Measurements from ENCODE around the gene LRRC18.

Gene LRRC18

DNA sequence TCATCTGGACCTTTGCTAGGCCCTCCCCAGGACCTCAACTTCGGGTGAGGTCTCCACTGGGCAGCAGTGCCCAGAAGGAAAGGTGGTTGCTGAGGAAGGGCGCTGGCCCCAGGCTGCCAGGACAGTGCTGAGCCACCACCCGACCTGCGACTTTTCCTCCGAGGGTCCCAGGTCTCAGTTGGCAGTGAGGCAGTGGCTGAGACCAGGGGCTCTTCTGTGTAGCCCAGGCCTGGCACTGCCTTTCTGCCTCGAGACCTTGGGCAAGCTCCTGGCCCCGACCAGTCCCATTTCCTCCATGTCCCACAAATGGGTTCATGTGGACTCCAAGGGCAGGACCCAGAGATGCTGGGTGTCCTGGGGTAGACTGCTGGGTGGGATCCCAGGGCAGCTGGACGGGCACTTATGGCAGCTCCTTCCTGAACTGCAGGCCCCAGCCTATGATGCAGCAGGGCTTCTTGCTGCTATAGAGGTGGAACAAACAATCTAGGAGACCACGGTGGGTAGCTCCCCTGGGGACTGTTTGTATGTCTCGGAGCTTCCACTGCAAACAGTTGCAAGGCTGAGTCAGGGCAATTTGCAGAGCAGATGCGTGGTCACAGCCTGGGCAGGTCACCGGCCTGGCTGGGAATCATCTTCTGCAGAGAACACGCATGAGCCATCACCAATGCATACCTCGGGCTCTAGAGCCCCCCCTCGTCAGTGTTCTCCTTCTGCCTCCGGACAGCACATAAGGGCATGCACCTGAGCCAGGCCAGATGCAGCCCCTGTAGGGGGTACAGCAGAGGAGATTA is 17.9 kb upstream of the LRRC18 start:
- no peak overlapping the region for H3K27ac Mint-ChIP-seq
- H3K27me3 Mint-ChIP-seq: no peaks in the 10 kb centered on the region
- H3K36me3 Mint-ChIP-seq (ENCODE audit: low read depth): no peaks in the 10 kb centered on the region

DNA sequence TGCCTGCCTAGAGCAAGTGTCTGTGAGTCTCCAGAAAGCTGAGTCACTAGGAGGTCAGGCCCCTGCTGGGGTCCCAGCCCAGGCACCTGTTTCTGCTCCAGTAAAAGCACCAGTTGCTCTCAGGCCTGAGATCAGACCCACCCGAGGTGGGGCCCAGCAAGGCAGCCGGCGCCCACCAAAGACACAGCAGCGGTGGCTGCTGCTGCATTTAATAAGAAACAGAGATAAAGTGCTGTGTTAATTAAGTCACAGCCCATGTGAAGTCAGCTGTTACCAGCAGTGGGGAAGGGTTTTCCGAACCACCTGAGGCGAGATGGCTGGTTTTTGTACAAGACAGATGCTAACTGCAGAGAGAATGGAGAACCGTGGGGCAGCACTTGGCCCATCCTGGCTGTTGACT is 12.1 kb upstream of the LRRC18 start:
- Mint-ChIP-seq H3K9me3 (no peaks in the 10 kb centered on the region), H3K36me3 (ENCODE audit: low read depth) (no peaks in the 10 kb centered on the region), H3K27ac (no peak overlapping the region), H3K27me3 (no peaks in the 10 kb centered on the region), H3K4me3 (no peak overlapping the region), H3K4me1 (ENCODE audit: low read depth) (no peaks in the 10 kb centered on the region)

More for the DNA sequence above, 17.9 kb upstream of the LRRC18 start:
- no peaks in the 10 kb centered on the region for H3K9me3 Mint-ChIP-seq
- H3K4me1 Mint-ChIP-seq (ENCODE audit: low read depth): no peaks in the 10 kb centered on the region
- no peak overlapping the region for H3K4me3 Mint-ChIP-seq

DNA sequence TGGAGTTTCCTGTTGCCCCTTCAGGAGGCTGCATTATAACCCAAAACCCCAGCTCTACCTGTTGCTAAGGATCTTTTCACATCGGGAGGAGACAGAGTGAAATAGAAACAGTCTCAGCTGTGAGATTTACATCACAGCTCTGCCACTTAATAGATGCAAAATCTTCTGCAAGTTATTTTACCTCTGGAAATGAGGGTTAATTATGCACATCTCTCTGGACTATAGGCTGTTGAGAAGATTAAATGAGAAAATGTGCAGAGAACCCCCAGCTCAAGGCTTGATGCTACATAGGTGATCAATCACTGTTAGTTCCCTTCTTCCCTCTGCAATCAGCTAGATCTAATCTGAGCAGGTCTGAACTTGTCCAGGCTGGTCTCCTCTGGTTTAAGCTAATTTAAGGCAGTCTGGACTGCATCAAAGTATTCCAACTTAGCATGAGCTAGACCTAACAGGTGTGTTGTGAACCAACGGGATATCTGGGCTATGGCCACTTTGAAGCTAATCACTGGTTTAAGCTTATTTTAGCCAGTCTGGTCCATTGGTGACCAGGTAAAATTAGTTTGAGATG is 8.9 kb upstream of the LRRC18 start:
- Mint-ChIP-seq H3K27me3 (no peaks in the 10 kb centered on the region), H3K27ac (no peak overlapping the region), H3K36me3 (ENCODE audit: low read depth) (no peaks in the 10 kb centered on the region)

DNA sequence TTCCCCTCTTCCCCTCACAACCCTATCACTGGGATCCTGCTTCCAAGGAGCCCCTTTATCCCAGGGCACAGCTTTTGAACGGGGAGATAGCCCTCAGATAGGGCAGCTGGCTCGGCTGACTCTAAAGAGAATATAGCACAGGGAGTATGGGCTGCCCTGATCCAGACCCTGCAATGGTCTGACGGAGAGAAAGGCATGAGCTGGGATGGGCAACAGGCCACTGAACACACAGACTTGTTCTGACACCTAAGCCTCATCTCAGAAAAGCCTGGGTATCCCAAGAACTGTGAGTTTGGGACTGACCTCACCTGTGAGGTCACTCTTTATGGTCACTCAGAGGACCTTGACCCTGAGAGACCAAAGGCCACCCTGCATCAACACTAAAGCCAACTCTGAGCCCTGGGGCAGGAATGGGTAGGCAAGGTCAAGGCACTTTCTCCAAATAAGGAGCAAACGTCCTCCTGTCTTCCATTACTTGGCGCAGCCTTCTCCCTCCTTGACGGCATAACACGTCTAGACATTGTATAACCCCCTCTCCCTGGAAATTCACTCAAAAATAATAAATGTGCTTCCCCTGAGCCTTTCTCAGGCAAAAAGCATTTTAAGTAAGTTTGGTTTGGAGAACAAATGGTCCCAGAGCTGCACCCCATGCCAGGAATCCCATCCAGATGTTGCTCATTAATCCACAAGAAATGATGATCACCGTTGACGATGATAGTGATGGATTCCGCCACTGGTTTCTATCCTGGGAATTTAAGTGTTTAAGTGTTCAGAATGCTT is 8.2 kb upstream of the LRRC18 start:
- no peak overlapping the region for H3K4me3 Mint-ChIP-seq
- H3K9me3 Mint-ChIP-seq: no peaks in the 10 kb centered on the region
- H3K27ac Mint-ChIP-seq: no peak overlapping the region
- H3K27me3 Mint-ChIP-seq: no peaks in the 10 kb centered on the region
- no peaks in the 10 kb centered on the region for H3K4me1 Mint-ChIP-seq (ENCODE audit: low read depth)
- H3K36me3 Mint-ChIP-seq (ENCODE audit: low read depth): no peaks in the 10 kb centered on the region

More for the DNA sequence above, 8.9 kb upstream of the LRRC18 start:
- Mint-ChIP-seq H3K4me1 (ENCODE audit: low read depth) (no peaks in the 10 kb centered on the region), H3K9me3 (no peaks in the 10 kb centered on the region), H3K4me3 (no peak overlapping the region)

DNA sequence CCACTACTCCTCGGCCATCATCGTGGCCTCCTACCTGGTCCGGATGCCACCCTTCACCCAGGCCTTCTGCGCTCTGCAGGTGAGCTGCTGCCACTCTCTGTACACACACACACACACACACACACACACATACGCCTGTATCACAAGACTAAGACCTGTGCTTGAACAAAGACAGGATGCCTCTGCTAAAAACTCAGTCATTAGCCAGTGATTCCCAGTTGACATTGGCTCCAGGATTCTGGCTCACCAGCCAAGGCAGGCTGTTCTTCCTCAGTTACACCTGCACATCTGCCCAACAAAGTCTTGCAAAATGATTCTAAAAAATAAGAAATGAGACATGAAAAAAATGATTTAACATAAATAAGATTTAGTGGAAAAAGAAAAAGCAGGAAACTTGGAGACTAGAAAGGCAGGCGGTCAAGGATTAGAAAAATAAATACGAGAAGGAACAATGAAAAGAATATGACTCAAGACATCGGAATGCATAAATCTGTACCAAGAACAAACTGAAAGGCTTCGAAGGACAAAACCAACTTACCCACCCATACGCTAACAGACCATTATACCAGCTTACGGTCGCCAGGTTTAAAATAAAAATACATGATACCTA is 7.4 kb upstream of the LRRC18 start:
- Mint-ChIP-seq H3K9me3 (no peaks in the 10 kb centered on the region), H3K27ac (no peak overlapping the region), H3K4me1 (ENCODE audit: low read depth) (no peaks in the 10 kb centered on the region), H3K27me3 (no peaks in the 10 kb centered on the region), H3K36me3 (ENCODE audit: low read depth) (no peaks in the 10 kb centered on the region), H3K4me3 (no peak overlapping the region)

DNA sequence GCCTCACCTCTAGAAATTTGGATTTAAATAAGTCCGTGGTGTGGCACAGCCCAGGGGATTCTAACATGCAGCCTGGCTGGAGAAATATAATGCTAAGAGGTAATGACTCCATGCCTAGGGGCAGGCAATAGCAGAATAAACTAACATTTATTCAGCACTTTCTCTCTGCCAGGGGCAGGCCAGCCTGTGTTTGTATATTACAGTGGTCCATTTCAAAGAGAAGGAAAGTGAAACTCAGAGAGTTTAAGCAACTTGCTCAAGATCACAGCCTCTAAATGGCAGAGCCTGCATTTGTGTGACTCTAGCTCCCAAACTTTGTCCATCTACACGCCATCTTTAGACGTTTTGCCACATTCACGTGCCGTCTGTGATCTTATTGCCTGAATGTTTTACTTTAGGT is 6.7 kb upstream of the LRRC18 start:
- Mint-ChIP-seq H3K4me1 (ENCODE audit: low read depth) (no peaks in the 10 kb centered on the region), H3K27me3 (no peaks in the 10 kb centered on the region), H3K9me3 (no peaks in the 10 kb centered on the region), H3K4me3 (no peak overlapping the region), H3K27ac (no peak overlapping the region), H3K36me3 (ENCODE audit: low read depth) (no peaks in the 10 kb centered on the region)

DNA sequence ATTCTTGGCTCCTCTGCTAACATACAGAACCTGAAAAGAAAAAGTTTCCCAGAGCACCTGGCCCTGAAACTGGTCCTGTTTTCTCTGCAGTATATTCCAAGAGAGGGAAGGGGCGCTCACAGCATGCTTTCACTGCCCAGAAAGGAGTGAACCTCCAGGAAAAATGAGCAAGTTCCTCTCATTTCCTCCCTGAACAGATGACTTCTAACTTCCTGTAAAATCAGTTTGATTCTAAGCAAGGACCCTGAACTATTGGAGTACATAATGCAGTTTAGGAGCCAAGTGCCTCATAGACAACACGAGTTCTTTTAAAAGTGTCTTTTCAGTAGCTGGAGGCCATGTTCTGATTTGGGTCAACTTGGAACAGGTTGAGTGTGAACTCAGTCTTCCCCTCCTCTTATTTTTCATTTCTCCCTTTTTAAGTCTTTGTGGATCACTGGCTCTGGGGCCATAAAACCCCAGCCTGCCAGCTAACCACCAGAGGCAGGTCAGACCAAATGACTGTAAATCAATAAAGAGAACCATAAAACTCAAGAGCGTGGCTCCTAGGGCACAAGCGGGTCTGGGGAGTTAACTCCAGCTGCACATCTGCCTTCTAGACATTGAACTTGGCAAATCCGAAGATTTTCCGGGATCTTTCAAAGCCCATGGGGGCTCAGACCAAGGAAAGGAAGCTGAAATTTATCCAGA is 5.9 kb upstream of the LRRC18 start:
- H3K9me3 Mint-ChIP-seq: no peaks in the 10 kb centered on the region
- no peak overlapping the region for H3K27ac Mint-ChIP-seq
- H3K4me3 Mint-ChIP-seq: no peak overlapping the region
- no peaks in the 10 kb centered on the region for H3K4me1 Mint-ChIP-seq (ENCODE audit: low read depth)
- H3K36me3 Mint-ChIP-seq (ENCODE audit: low read depth): no peaks in the 10 kb centered on the region
- H3K27me3 Mint-ChIP-seq: no peaks in the 10 kb centered on the region

DNA sequence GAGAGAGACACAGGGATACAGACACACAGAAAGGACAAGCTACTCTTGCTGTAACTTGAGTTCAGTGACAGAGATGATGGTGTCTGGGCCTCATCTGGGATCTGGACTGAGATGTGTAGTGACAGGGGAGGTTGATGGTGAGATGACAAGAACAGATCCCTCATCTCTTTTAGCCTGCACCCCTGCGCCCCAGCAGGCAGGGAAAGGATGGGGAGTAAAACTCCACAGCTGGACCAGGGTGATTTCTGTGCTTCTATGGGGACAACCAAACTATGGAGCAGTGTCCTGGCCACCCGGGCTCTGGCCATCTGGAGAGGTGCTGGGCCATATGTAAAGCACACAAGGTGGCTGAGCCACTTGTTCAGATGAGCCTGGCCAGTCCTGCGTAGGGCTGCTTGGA is 4.5 kb upstream of the LRRC18 start:
- Mint-ChIP-seq H3K4me1 (ENCODE audit: low read depth) (no peaks in the 10 kb centered on the region), H3K9me3 (no peaks in the 10 kb centered on the region), H3K36me3 (ENCODE audit: low read depth) (no peaks in the 10 kb centered on the region), H3K4me3 (no peak overlapping the region), H3K27ac (no peak overlapping the region), H3K27me3 (no peaks in the 10 kb centered on the region)

DNA sequence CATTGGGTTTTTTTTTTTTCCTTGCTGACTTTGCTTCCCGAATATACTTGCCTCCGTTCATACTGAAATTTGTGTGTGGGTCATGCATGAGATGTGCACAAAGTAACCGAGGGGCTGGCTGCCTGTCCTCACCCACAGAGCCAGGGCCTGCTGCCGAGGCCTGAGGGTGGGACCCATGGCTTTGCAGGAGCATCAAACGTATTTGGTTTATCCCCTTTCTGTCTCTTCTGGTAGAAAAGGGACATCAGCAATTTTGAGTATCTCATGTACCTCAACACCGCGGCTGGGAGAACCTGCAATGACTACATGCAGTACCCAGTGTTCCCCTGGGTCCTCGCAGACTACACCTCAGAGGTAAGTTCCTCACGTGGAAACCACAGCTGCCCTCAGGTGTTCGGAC is 3.5 kb upstream of the LRRC18 start:
- H3K4me3 Mint-ChIP-seq: no peak overlapping the region
- no peaks in the 10 kb centered on the region for H3K27me3 Mint-ChIP-seq
- H3K9me3 Mint-ChIP-seq: no peaks in the 10 kb centered on the region
- no peaks in the 10 kb centered on the region for H3K36me3 Mint-ChIP-seq (ENCODE audit: low read depth)
- H3K27ac Mint-ChIP-seq: peak overlapping the region; percentile 45
- no peaks in the 10 kb centered on the region for H3K4me1 Mint-ChIP-seq (ENCODE audit: low read depth)

DNA sequence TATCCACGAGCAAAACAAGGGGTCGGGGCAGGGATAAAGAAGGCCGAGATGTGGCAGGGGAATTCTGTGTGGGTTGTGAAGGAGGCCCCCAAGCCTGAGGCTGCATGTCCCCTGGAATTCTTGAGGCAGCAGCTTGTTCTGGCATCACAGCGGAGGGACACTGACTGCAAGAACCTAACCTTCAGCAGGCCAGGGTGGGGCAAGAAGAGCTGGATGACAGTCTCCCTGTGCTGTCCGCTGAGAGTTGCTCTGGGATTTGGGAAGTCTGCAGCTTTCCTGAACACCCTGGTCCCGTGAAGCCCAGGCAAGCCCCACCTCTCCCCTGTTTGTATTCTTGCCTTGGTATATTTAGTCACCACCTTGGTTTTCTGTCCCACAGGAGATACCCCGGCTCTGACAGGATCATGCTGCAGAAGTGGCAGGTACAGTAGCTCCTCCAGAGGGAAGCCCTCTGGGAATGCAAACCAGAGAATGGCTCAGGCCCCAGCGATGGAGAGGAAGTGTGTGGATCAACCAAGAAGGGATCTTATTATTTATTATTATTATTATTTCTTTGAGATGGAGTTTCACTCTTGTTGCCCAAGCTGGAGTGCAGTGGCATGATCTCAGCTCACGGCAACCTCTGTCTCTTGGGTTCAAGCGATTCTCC is 1.9 kb upstream of the LRRC18 start:
- H3K4me1 Mint-ChIP-seq (ENCODE audit: low read depth): no peaks in the 10 kb centered on the region
- H3K27ac Mint-ChIP-seq: no peak overlapping the region
- no peaks in the 10 kb centered on the region for H3K9me3 Mint-ChIP-seq
- no peaks in the 10 kb centered on the region for H3K36me3 Mint-ChIP-seq (ENCODE audit: low read depth)
- H3K4me3 Mint-ChIP-seq: no peak overlapping the region
- H3K27me3 Mint-ChIP-seq: no peaks in the 10 kb centered on the region

DNA sequence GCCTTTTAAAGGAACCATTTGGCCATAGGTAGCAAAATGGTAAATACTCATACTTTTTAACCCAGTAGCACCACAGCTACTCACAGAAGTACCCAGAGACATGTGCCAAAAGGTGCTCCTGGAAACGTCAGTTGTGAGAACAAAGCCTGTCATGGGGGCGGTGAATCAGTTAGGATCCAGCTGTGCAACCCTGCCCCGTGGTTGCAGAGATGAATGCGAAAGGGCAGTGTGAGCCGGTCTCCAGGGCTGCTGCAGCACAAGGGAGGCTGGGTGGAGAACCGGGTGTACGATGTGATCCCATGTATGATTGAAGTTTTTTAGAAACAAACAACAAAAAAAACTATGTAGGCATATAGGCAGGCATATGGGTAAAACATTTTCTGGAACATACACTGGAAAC is 1.3 kb upstream of the LRRC18 start:
- H3K9me3 Mint-ChIP-seq: no peaks in the 10 kb centered on the region
- no peaks in the 10 kb centered on the region for H3K27me3 Mint-ChIP-seq
- H3K27ac Mint-ChIP-seq: no peak overlapping the region
- H3K36me3 Mint-ChIP-seq (ENCODE audit: low read depth): no peaks in the 10 kb centered on the region
- H3K4me1 Mint-ChIP-seq (ENCODE audit: low read depth): no peaks in the 10 kb centered on the region
- no peak overlapping the region for H3K4me3 Mint-ChIP-seq

DNA sequence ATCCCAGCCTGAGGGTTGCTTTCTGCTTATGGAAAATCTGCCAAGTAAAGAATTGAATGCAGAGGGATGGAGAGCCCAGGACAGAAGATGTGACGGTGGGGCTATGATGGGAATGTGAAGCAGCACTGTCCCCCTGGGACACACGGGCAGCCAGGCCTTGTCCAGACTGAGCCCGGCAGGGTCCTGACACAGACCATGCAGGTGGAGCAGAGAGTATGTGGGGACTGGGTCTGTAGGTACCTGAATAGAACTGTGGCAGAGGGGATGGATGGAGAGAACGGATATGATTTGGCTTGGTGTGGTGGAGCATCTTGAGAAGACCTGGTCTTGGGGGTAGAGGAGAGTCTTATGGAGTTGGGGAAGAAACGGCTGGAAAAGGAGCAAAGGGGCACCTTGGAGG is 732 bp upstream of the LRRC18 start:
- Mint-ChIP-seq H3K27ac (no peak overlapping the region), H3K27me3 (no peaks in the 10 kb centered on the region), H3K4me1 (ENCODE audit: low read depth) (no peaks in the 10 kb centered on the region), H3K36me3 (ENCODE audit: low read depth) (no peaks in the 10 kb centered on the region), H3K4me3 (no peak overlapping the region), H3K9me3 (no peaks in the 10 kb centered on the region)

DNA sequence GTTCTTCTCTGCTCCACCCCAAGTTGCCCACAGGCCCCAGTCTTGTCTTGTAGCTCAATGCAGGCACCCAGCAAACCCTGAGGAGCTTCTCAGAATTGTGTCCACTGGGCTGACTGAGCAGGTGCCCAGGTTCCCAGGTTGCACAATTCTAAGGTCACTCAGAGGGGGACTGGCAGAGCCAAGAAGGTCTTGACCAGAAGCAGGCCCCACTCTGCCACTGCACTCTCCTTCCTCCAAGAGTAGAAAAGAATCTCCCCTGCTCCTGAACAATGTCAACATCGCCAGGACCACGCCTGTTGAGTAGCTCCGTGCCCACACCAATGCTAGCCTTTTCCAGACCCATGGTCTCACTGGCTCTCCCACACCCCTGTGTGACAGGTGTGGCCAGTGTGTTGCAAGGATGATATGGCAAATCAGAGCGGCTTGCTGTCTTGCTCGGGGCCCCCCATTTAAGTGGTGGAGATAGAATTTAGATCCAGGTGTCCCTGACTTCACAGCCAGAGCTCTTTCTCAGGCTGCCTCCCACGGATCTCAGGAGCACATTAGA is 577 bp downstream of the LRRC18 start:
- Mint-ChIP-seq H3K27ac (no peak overlapping the region), H3K4me3 (no peak overlapping the region), H3K36me3 (ENCODE audit: low read depth) (no peaks in the 10 kb centered on the region), H3K9me3 (no peaks in the 10 kb centered on the region), H3K4me1 (ENCODE audit: low read depth) (no peaks in the 10 kb centered on the region), H3K27me3 (no peaks in the 10 kb centered on the region)

DNA sequence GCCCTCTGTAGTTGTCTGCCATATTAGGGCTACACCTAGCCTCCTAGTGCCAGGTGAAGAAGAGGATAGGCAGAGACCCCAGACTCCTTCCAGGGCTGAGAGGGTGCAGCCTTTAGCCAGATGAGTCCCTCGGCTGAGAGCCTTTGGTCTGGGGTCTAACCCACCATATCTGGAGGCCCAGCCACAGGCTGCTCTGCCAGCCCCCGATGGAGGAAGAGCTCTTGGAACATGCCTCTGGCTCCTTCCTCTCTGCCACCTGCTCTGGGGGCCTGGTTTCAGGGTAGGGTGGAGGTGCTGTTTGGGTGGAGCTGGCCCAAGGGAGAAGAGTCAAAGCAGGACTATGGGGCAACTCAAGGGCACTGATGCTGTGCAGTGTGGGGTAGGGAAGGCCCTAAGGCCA is 1.4 kb downstream of the LRRC18 start:
- H3K4me3 Mint-ChIP-seq: no peak overlapping the region
- no peak overlapping the region for H3K27ac Mint-ChIP-seq
- H3K36me3 Mint-ChIP-seq (ENCODE audit: low read depth): no peaks in the 10 kb centered on the region
- H3K4me1 Mint-ChIP-seq (ENCODE audit: low read depth): no peaks in the 10 kb centered on the region
- no peaks in the 10 kb centered on the region for H3K27me3 Mint-ChIP-seq
- no peaks in the 10 kb centered on the region for H3K9me3 Mint-ChIP-seq
